Activated CD4-positive, alpha-beta T cell treated with anti-CD3 and anti-CD28 coated beads, Interleukin-2, Interleukin-4, amounts not matched to agents 100 ng/mL and 50 ng/mL, durations not matched to agents 16 hours and 8 hours (primary cell): ENCODE data around the gene IL10RB.
"Not testable (repeated sequence)": the region's sequence is repeated elsewhere in the genome, so short reads cannot be mapped to it uniquely, and the experiment has no call there.

Experiments
- DNase-seq: peaks from one replicate; pipeline ENCODE4 v3.0.0-alpha.2; 2020; ENCODE audit warnings: low spot score

Gene IL10RB

GRCh38 chr21:33302796-33303195, 36.6 kb downstream of the IL10RB start:
- no peak for DNase-seq

- DNase-seq, result no peak
These were observed 39.1 kb downstream of the IL10RB start for GRCh38 chr21:33305344-33305671.

GRCh38 chr21:33305938-33306337, 39.8 kb downstream of the IL10RB start:
- DNase-seq, result no peak

GRCh38 chr21:33308586-33309490, 42.7 kb downstream of the IL10RB start:
- DNase-seq, result no peak

GRCh38 chr21:33309778-33310177, 43.6 kb downstream of the IL10RB start:
- DNase-seq, result no peak

GRCh38 chr21:33312121-33312520, 46.0 kb downstream of the IL10RB start:
- no peak for DNase-seq

GRCh38 chr21:33313183-33313582, 47.0 kb downstream of the IL10RB start:
- DNase-seq, result no peak

- DNase-seq, result no peak
These were observed 47.4 kb downstream of the IL10RB start for GRCh38 chr21:33313611-33314010.

GRCh38 chr21:33314111-33314510, 47.9 kb downstream of the IL10RB start:
- no peak for DNase-seq

GRCh38 chr21:33315946-33316710, 50.0 kb downstream of the IL10RB start:
- DNase-seq, result no peak

GRCh38 chr21:33317145-33317544, 51.0 kb downstream of the IL10RB start:
- DNase-seq, result no peak

GRCh38 chr21:33317786-33318486, 51.8 kb downstream of the IL10RB start:
- no peak for DNase-seq

- not testable (repeated sequence) for DNase-seq
These were observed 54.8 kb downstream of the IL10RB start for GRCh38 chr21:33321005-33321404.

GRCh38 chr21:33323610-33324009, 57.4 kb downstream of the IL10RB start:
- DNase-seq, result not testable (repeated sequence)

- DNase-seq, result peak; percentile 98
These were observed 58.4 kb downstream of the IL10RB start, which contains the start of gene IFNAR1 for GRCh38 chr21:33324291-33325221. IFNAR1 (plus strand) TSS chr21:33324970; CDS start chr21:33325056, 86 bp downstream.

- peak; percentile 65 for DNase-seq
These were observed 59.3 kb downstream of the IL10RB start for GRCh38 chr21:33325222-33326067.

- no peak for DNase-seq
These were observed 61.2 kb downstream of the IL10RB start for GRCh38 chr21:33327326-33327725.

GRCh38 chr21:33327792-33328433, 61.7 kb downstream of the IL10RB start:
- DNase-seq, result no peak

GRCh38 chr21:33330726-33331125, 64.6 kb downstream of the IL10RB start:
- no peak for DNase-seq

GRCh38 chr21:33332143-33332542, 66.0 kb downstream of the IL10RB start:
- no peak for DNase-seq
